Measurements from ENCODE around the gene SLC25A21. TPM values are rescaled to one million over a fixed set of nuclear protein-coding genes. Genes with fewer than 3 reads are reported as not detected.

SLC25A21 gene
- total and polyA plus RNA-seq, 2 of the 13 experiments (the other 11 are each of a cell fraction or from before 2014, with no cell fraction given), result 1.9 to 2.9 TPM

- TF ChIP-seq ZNF329 (CRISPR knock-in tag; IDR thresholded peaks at IDR 0.05; ENCODE audit: low read depth), result no peak
Observed at GRCh38 chr14:36905272-36905888, 267.0 kb downstream of the SLC25A21 start (continued).

- H2AFZ ChIP-seq (ENCODE audit: low read length), result no peak overlapping the region
- no peak for DNase-seq (ENCODE audit: low spot score)
- no peak overlapping the region for H3K27ac ChIP-seq (ENCODE audit: extremely low read length, insufficient read depth, low read length)
- H3K4me1 ChIP-seq (ENCODE audit: insufficient read depth, low read length), result no peaks in the 10 kb centered on the region
- H3K27me3 ChIP-seq (ENCODE audit: control insufficient read depth in 1 of 2, insufficient read depth in 2 of 2, low read length in 2 of 2), result no peaks in the 10 kb centered on the region
- no peak for ATAC-seq
- ChIA-PET CTCF (ENCODE audit: low intra/inter-chr PET ratio, low total read pairs) (no interaction called here), POLR2A (no interaction called here)
- H3K4me3 ChIP-seq (replicated peaks in 1 of 3; ENCODE audit: insufficient read depth in 1 of 3, low read depth in 2 of 3, low read length in 3 of 3), result no peak overlapping the region
- in situ Hi-C loops (cut with HindIII; ENCODE audit: extremely low pct_ligation_motif_present, low pct_unique_long_range_greater_than_20kb), result no loop called here
- no TSS peak for BruUV-seq (replicated peaks)
- H3K79me2 ChIP-seq (ENCODE audit: insufficient read depth, low read length), result no peaks in the 10 kb centered on the region
- H3K4me2 ChIP-seq (ENCODE audit: low read depth, low read length), result no peak overlapping the region
- no peaks in the 10 kb centered on the region for H4K20me1 ChIP-seq (ENCODE audit: insufficient read depth, low read length)
- no peak for FAIRE-seq
- intact Hi-C loops (cut with micrococcal nuclease; ENCODE audit: unreplicated experiment), result no loop called here
- H3K9ac ChIP-seq (ENCODE audit: insufficient read depth, low read depth, low read length), result no peak overlapping the region
- H3K36me3 ChIP-seq (replicated peaks in 1 of 2; ENCODE audit: control insufficient read depth in 1 of 2, insufficient read depth in 2 of 2, low read length in 2 of 2), result no peaks in the 10 kb centered on the region
- peaks cover 7% of the 10 kb centered on the region for H3K9me3 ChIP-seq (ENCODE audit: low read length)
- TF ChIP-seq MXI1 (IDR thresholded peaks at IDR 0.05; ENCODE audit: borderline replicate concordance, low read depth, low read length), result no peak
- no peak for TF ChIP-seq POGZ (CRISPR knock-in tag; IDR thresholded peaks at IDR 0.05)
- no peak for TF ChIP-seq CENPX (CRISPR knock-in tag; IDR thresholded peaks at IDR 0.05)
- TF ChIP-seq ZNF501 (CRISPR knock-in tag; IDR thresholded peaks at IDR 0.05), result no peak
- TF ChIP-seq JUND (CRISPR knock-in tag; IDR thresholded peaks at IDR 0.05), result no peak
- TF ChIP-seq ZMAT5 (CRISPR knock-in tag; IDR thresholded peaks at IDR 0.05; ENCODE audit: borderline replicate concordance, low read depth), result no peak
- TF ChIP-seq EED (CRISPR knock-in tag; IDR thresholded peaks at IDR 0.05), result no peak
- TF ChIP-seq ARID2 (CRISPR knock-in tag; IDR thresholded peaks at IDR 0.05; ENCODE audit: borderline replicate concordance), result no peak
- TF ChIP-seq KDM6A (CRISPR knock-in tag; IDR thresholded peaks at IDR 0.05; ENCODE audit: low read depth), result no peak
- TF ChIP-seq SIX4 (CRISPR knock-in tag; IDR thresholded peaks at IDR 0.05), result no peak
- no peak for TF ChIP-seq ZBTB8A (CRISPR knock-in tag; IDR thresholded peaks at IDR 0.05; ENCODE audit: borderline replicate concordance, low read depth)
- TF ChIP-seq SMAD9 (CRISPR knock-in tag; IDR thresholded peaks at IDR 0.05), result no peak
- TF ChIP-seq ZNF512B (CRISPR knock-in tag; IDR thresholded peaks at IDR 0.05; ENCODE audit: borderline replicate concordance), result no peak
- no peak for TF ChIP-seq USF2 (IDR thresholded peaks at IDR 0.05; ENCODE audit: low read depth, low read length)
- TF ChIP-seq USF2 (CRISPR knock-in tag; IDR thresholded peaks at IDR 0.05; ENCODE audit: borderline replicate concordance), result no peak
Observed at GRCh38 chr14:36901861-36902260, 270.5 kb downstream of the SLC25A21 start.
